Measurements from ENCODE around the gene SKOR1. TPM values are rescaled to one million over a fixed set of nuclear protein-coding genes. Genes with fewer than 3 reads are reported as not detected.
A peak's percentile ranks its signal among the peaks of the same experiment; 100 is the strongest.

SKOR1 gene
- total RNA-seq, 5 donors from 2014 or later (not counting 1 experiment from before 2014, with no cell fraction given) = 0.79 to 2.7 (median 1.3) TPM

DNA sequence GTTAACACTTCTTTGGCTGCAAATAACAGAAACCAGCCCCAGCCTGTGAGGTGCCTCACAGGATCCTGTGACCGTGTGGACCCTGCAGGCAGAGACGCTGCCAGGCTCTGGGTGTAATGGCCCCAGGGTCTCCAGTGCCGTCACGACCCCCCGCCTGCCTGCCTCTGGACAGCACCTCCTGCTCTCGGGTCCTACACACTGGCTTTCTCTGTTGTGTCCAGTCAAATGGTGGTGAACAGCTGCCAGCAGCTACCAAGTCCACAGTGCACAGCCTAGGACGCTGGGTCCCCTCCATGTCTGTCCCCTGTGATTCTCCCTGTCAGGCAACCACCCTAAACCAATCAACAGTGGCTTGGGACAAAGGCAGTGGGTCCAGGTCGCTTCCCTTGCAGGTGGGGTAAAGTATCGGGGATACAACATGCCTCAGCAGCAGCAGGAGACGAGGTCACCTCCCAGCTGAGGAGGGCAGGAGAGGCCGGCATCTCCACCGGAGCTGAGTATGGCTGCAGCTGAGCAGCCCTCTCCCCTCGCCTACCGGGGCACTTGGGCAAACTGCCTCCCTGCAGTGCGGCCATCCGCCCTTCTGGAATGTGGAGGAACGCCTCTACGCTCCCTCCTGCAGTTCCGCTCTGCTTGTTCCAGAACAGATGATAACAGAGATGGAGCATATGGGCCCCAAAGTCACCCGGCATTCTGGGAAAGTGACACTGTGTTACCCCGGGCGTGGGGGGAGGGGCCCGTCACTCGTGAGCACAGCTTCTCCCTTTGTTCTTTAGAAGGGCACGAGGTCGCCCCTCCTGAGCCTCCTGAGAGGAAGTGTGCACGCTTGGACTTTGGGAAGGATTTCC lies 21.1 kb upstream of the SKOR1 start:
- Histone ChIP-seq H3K4me3 (ENCODE audit: control insufficient read depth in 1 of 2, extremely low read depth in 1 of 2, low read length in 1 of 2) (no peak overlapping the region), H3K27me3 (replicated peaks in 1 of 2; ENCODE audit: control insufficient read depth in 2 of 2, extremely low read depth in 1 of 2, insufficient read depth in 2 of 2, low read length in 1 of 2) (no peaks in the 10 kb centered on the region), H3K27ac (ENCODE audit: low read length) (no peak overlapping the region), H3K36me3 (ENCODE audit: control insufficient read depth in 2 of 2, extremely low read depth in 1 of 2, insufficient read depth in 1 of 2, low read length in 1 of 2) (no peaks in the 10 kb centered on the region), H3K9me3 (no peaks in the 10 kb centered on the region), H3K4me1 (ENCODE audit: control insufficient read depth in 1 of 2, extremely low read depth in 1 of 2, insufficient read depth in 2 of 2, low read length in 2 of 2) (no peaks in the 10 kb centered on the region)
- H3K4me1 Mint-ChIP-seq = no peaks in the 10 kb centered on the region
- no peak overlapping the region for H3K27ac Mint-ChIP-seq
- POLR2A ChIA-PET = no interaction called here
- WGBS (ENCODE audit: insufficient coverage) = 93% methylated on average over 25 of the region's 27 CpGs
- peak in 1 of 35 experiments; percentile 3 for DNase-seq
- ATAC-seq (replicated peaks in 1 of 4) = no peak
- CTCF ChIA-PET = no interaction called here
- no peak overlapping the region for H3K4me3 Mint-ChIP-seq
- no peaks in the 10 kb centered on the region for H3K9me3 Mint-ChIP-seq
- peaks cover 37% of the 10 kb centered on the region for H3K36me3 Mint-ChIP-seq
- no peaks in the 10 kb centered on the region for H3K27me3 Mint-ChIP-seq

DNA sequence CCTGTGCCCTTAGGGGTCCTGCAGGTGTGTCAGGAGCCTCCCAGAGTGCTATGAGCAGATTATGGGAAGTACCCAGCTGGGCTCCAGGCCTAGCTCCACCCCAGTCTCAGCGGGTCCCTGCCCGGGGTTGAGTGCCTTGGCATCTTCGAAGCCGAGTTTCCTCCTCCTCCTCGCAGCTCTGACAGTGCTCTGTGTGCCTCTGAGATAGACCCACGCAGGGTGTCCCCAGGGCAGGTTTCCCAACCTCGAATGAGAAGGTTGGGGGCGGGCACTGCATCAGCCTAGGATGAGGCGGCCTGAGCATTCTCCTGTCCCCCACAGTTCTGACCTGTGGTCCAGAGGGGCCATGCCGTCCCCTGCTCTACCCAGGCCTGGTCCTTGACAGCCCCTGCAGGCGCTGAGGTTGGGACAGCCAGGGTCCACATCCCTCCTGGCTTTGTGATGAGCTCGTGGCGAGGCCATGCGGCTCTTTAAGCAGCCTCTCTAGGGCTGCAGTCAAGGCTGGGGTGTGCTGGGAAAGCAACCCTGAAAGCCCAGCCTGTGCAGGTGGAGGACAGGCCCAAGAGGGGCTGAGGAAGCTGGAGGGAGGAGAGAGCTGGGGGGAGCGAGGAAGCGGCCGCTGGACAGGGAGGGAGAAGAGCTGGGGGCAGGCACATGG lies 20.2 kb upstream of the SKOR1 start:
- POLR2A ChIA-PET = no interaction called here
- Mint-ChIP-seq H3K36me3 (peaks cover 43% of the 10 kb centered on the region), H3K4me3 (no peak overlapping the region), H3K9me3 (no peaks in the 10 kb centered on the region), H3K27ac (no peak overlapping the region), H3K27me3 (no peaks in the 10 kb centered on the region), H3K4me1 (no peaks in the 10 kb centered on the region)
- H3K4me3 ChIP-seq (ENCODE audit: control insufficient read depth in 1 of 2, extremely low read depth in 1 of 2, low read length in 1 of 2) = no peak overlapping the region
- no peak overlapping the region for H3K27ac ChIP-seq (ENCODE audit: low read length)
- peak in 1 of 35 experiments; percentile 2 for DNase-seq
- H3K4me1 ChIP-seq (ENCODE audit: control insufficient read depth in 1 of 2, extremely low read depth in 1 of 2, insufficient read depth in 2 of 2, low read length in 2 of 2) = no peaks in the 10 kb centered on the region
- CTCF ChIA-PET = no interaction called here
- ATAC-seq (replicated peaks in 1 of 4) = no peak
- H3K27me3 ChIP-seq (replicated peaks in 1 of 2; ENCODE audit: control insufficient read depth in 2 of 2, extremely low read depth in 1 of 2, insufficient read depth in 2 of 2, low read length in 1 of 2) = peaks cover 0 to 2% of the 10 kb centered on the region in 2 experiments
- no peaks in the 10 kb centered on the region for H3K9me3 ChIP-seq
- H3K36me3 ChIP-seq (ENCODE audit: control insufficient read depth in 2 of 2, extremely low read depth in 1 of 2, insufficient read depth in 1 of 2, low read length in 1 of 2) = no peaks in the 10 kb centered on the region
- 90% methylated on average over 14 of the region's 17 CpGs for whole genome bisulfite sequencing (ENCODE audit: insufficient coverage)

DNA sequence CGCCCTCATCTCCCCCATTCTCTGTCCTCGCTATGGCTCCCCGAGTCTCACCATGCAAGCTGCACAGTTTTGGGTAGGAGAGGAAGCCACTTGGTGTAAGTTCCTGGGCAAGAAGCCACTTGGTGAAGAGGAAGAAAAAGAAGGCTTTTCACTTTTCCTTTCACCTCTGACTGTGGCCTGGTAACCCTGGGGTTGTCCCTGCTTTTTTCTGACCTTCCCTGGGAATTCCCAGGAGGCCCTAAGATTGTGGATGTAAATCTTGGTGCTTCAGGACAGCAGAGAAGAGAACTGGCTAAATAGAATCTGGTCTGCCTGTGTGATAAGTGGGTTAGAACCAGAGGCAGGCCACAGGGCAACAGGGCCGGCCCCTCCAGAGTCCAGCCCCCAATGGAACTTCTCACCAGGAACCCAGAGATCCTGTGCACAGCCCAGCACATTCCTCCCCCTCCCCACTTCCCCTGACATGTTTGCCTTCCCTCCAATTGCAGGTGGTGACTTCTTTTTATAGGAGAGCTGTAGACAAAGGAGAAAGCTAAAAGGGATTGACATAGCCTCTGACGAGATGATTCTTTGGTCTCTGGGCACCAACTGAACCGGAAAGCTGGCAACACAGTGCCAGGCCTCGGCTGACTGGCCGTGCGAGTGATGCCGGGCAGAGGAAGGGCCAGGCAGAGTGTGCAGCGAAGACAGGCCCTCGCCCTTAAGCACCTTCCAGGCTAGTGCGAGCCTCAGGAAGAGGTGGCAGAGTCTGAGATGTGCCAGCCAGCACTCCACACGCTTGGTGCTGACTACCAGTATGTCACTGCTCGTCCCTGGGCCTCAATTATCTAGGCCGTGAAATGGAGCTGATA lies 19.4 kb upstream of the SKOR1 start:
- no peaks in the 10 kb centered on the region for H3K36me3 ChIP-seq (ENCODE audit: control insufficient read depth in 2 of 2, extremely low read depth in 1 of 2, insufficient read depth in 1 of 2, low read length in 1 of 2)
- H3K4me1 Mint-ChIP-seq = no peaks in the 10 kb centered on the region
- DNase-seq (peak in 1 of 35 experiments; percentile 2), ATAC-seq (replicated peaks in 1 of 4) (no peak)
- no peaks in the 10 kb centered on the region for H3K9me3 Mint-ChIP-seq
- no peak overlapping the region for H3K4me3 ChIP-seq (ENCODE audit: control insufficient read depth in 1 of 2, extremely low read depth in 1 of 2, low read length in 1 of 2)
- peaks cover 0 to 2% of the 10 kb centered on the region in 2 experiments for H3K27me3 ChIP-seq (replicated peaks in 1 of 2; ENCODE audit: control insufficient read depth in 2 of 2, extremely low read depth in 1 of 2, insufficient read depth in 2 of 2, low read length in 1 of 2)
- H3K27ac Mint-ChIP-seq = no peak overlapping the region
- ChIA-PET POLR2A (no interaction called here), CTCF (no interaction called here)
- H3K27ac ChIP-seq (ENCODE audit: low read length) = no peak overlapping the region
- WGBS (ENCODE audit: insufficient coverage) = 93% methylated on average over 12 of the region's 16 CpGs
- no peak overlapping the region for H3K4me3 Mint-ChIP-seq
- H3K4me1 ChIP-seq (ENCODE audit: control insufficient read depth in 1 of 2, extremely low read depth in 1 of 2, insufficient read depth in 2 of 2, low read length in 2 of 2) = no peaks in the 10 kb centered on the region
- no peaks in the 10 kb centered on the region for H3K27me3 Mint-ChIP-seq
- peaks cover 38% of the 10 kb centered on the region for H3K36me3 Mint-ChIP-seq
- H3K9me3 ChIP-seq = no peaks in the 10 kb centered on the region

DNA sequence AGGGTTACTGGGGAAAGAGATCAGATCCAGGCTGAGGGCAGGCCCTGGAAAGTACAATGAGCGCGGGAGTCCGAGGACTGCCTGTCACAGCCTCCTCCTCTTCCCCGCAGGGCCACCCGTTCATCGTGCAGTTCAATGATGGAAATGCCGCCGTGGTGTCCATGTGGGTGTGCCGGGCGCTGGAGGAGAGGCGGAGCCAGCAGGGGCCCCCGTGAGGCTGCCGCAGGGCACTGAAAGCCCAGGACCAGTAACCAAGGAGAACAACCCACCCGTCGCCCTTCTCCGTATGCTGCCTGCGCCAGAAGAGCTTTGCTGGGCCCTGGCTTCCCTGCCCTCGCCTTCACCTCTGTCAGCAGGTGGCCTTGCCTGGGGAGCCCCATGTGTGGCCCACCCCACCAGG lies 18.8 kb upstream of the SKOR1 start:
- Mint-ChIP-seq H3K4me3 (no peak overlapping the region), H3K27me3 (no peaks in the 10 kb centered on the region), H3K27ac (no peak overlapping the region), H3K9me3 (no peaks in the 10 kb centered on the region), H3K4me1 (no peaks in the 10 kb centered on the region), H3K36me3 (peaks cover 36% of the 10 kb centered on the region)
- no peaks in the 10 kb centered on the region for H3K4me1 ChIP-seq (ENCODE audit: control insufficient read depth in 1 of 2, extremely low read depth in 1 of 2, insufficient read depth in 2 of 2, low read length in 2 of 2)
- 88% methylated on average over 11 of the region's 18 CpGs for WGBS (ENCODE audit: insufficient coverage)
- ChIA-PET CTCF (no interaction called here), POLR2A (no interaction called here)
- H3K4me3 ChIP-seq (ENCODE audit: control insufficient read depth in 1 of 2, extremely low read depth in 1 of 2, low read length in 1 of 2) = no peak overlapping the region
- no peaks in the 10 kb centered on the region for H3K9me3 ChIP-seq
- DNase-seq (peak in 1 of 35 experiments; percentile 3), ATAC-seq (replicated peaks in 1 of 4) (no peak)
- H3K27me3 ChIP-seq (replicated peaks in 1 of 2; ENCODE audit: control insufficient read depth in 2 of 2, extremely low read depth in 1 of 2, insufficient read depth in 2 of 2, low read length in 1 of 2) = peaks cover 0 to 5% of the 10 kb centered on the region in 2 experiments
- no peaks in the 10 kb centered on the region for H3K36me3 ChIP-seq (ENCODE audit: control insufficient read depth in 2 of 2, extremely low read depth in 1 of 2, insufficient read depth in 1 of 2, low read length in 1 of 2)
- no peak overlapping the region for H3K27ac ChIP-seq (ENCODE audit: low read length)

- Mint-ChIP-seq H3K27me3 (no peaks in the 10 kb centered on the region), H3K36me3 (peaks cover 37% of the 10 kb centered on the region), H3K4me3 (no peak overlapping the region), H3K9me3 (no peaks in the 10 kb centered on the region), H3K27ac (no peak overlapping the region), H3K4me1 (no peaks in the 10 kb centered on the region)
- ChIA-PET CTCF (no interaction called here), POLR2A (no interaction called here)
- peak in 1 of 35 experiments; percentile 0 for DNase-seq
- Histone ChIP-seq H3K36me3 (ENCODE audit: control insufficient read depth in 2 of 2, extremely low read depth in 1 of 2, insufficient read depth in 1 of 2, low read length in 1 of 2) (no peaks in the 10 kb centered on the region), H3K27ac (ENCODE audit: low read length) (no peak overlapping the region), H3K9me3 (no peaks in the 10 kb centered on the region), H3K4me3 (ENCODE audit: control insufficient read depth in 1 of 2, extremely low read depth in 1 of 2, low read length in 1 of 2) (no peak overlapping the region), H3K4me1 (ENCODE audit: control insufficient read depth in 1 of 2, extremely low read depth in 1 of 2, insufficient read depth in 2 of 2, low read length in 2 of 2) (no peaks in the 10 kb centered on the region), H3K27me3 (replicated peaks in 1 of 2; ENCODE audit: control insufficient read depth in 2 of 2, extremely low read depth in 1 of 2, insufficient read depth in 2 of 2, low read length in 1 of 2) (peaks cover 0 to 7% of the 10 kb centered on the region in 2 experiments)
- 100% methylated on average over 1 of the region's 5 CpGs for WGBS (ENCODE audit: insufficient coverage)
- no peak for ATAC-seq (replicated peaks in 1 of 4)
Measured at GRCh38 chr15:67807141-67807540, 18.2 kb upstream of the SKOR1 start.

DNA sequence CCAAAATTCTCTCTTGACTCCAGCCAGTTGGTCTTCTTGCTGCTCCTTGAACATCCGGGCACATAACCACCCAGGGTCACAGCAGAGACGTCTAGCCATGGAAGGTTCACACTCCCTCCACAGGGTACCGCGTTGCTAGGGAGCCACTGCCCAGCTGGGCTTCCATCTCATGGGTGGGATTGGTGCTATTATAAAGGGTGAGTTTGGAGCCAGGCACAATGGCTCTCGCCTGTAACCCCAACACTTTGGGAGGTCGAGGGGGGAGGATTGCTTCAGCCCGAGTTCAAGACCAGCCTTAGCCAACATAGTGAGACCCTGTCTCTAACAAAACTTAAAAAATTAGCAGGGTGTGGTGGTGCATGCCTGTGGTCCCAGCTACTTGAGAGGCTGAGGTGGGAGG lies 17.5 kb upstream of the SKOR1 start:
- Mint-ChIP-seq H3K4me3 (no peak overlapping the region), H3K4me1 (no peaks in the 10 kb centered on the region), H3K36me3 (peaks cover 35% of the 10 kb centered on the region), H3K27ac (no peak overlapping the region), H3K9me3 (no peaks in the 10 kb centered on the region), H3K27me3 (no peaks in the 10 kb centered on the region)
- H3K36me3 ChIP-seq (ENCODE audit: control insufficient read depth in 2 of 2, extremely low read depth in 1 of 2, insufficient read depth in 1 of 2, low read length in 1 of 2) = no peaks in the 10 kb centered on the region
- ATAC-seq (replicated peaks in 1 of 4) = no peak
- H3K4me3 ChIP-seq (ENCODE audit: control insufficient read depth in 1 of 2, extremely low read depth in 1 of 2, low read length in 1 of 2) = no peak overlapping the region
- H3K9me3 ChIP-seq = no peaks in the 10 kb centered on the region
- H3K4me1 ChIP-seq (ENCODE audit: control insufficient read depth in 1 of 2, extremely low read depth in 1 of 2, insufficient read depth in 2 of 2, low read length in 2 of 2) = no peaks in the 10 kb centered on the region
- ChIA-PET CTCF (no interaction called here), POLR2A (no interaction called here)
- no peak overlapping the region for H3K27ac ChIP-seq (ENCODE audit: low read length)
- peaks cover 0 to 7% of the 10 kb centered on the region in 2 experiments for H3K27me3 ChIP-seq (replicated peaks in 1 of 2; ENCODE audit: control insufficient read depth in 2 of 2, extremely low read depth in 1 of 2, insufficient read depth in 2 of 2, low read length in 1 of 2)
- WGBS (ENCODE audit: insufficient coverage) = 80% methylated on average over 1 of the region's 7 CpGs
- DNase-seq = no peak
